OCI-LY1 (cell line): ENCODE measurements around the gene FCHSD1.

Experiments used
- H2AFZ ChIP-seq: fragments of 200-600 bp; sonication (generic), shearing (Covaris generic); 2 replicates; pipeline ENCODE4 v1.6.0; 2014; ENCODE audit warnings: antibody characterized with exemption, mild to moderate bottlenecking, low read length
- H3F3A ChIP-seq: fragments of 200-600 bp; sonication (generic), shearing (Covaris generic); 2 replicates; pipeline ENCODE4 v1.6.0; 2014; ENCODE audit warnings: mild to moderate bottlenecking, antibody characterized with exemption, low read length, moderate library complexity; ENCODE audit not compliant: insufficient read depth
- H3K27ac ChIP-seq: fragments of 200-600 bp; sonication (generic); 2 replicates; pipeline ENCODE4 v1.5.1; 2014; ENCODE audit warnings: low read length, mixed run types, mild to moderate bottlenecking, low read depth; ENCODE audit not compliant: poor library complexity, severe bottlenecking
- H3K27me3 ChIP-seq: fragments of 200-600 bp; sonication (generic); 2 replicates; pipeline ENCODE4 v1.6.0; 2014; ENCODE audit warnings: antibody characterized with exemption, mild to moderate bottlenecking, low read length, moderate library complexity; ENCODE audit not compliant: insufficient read depth
- H3K36me3 ChIP-seq: fragments of 200-600 bp; sonication (generic); 2 replicates; pipeline ENCODE4 v1.6.1; 2014; ENCODE audit warnings: mild to moderate bottlenecking, antibody characterized with exemption, low read length, moderate library complexity, mixed read lengths; ENCODE audit not compliant: insufficient read depth
- H3K4me1 ChIP-seq: fragments of 200-600 bp; sonication (generic); 2 replicates; pipeline ENCODE4 v1.5.1; 2014; ENCODE audit warnings: mild to moderate bottlenecking, low read length, moderate library complexity; ENCODE audit not compliant: insufficient read depth, severe bottlenecking
- H3K4me2 ChIP-seq: fragments of 200-600 bp; sonication (generic), shearing (Covaris generic); 2 replicates; pipeline ENCODE4 v1.6.1; 2014; ENCODE audit warnings: low read length
- H3K4me3 ChIP-seq: fragments of 200-600 bp; sonication (generic); 2 replicates; pipeline ENCODE4 v1.5.1; 2014; ENCODE audit warnings: low read length, low read depth, mild to moderate bottlenecking, mixed read lengths; ENCODE audit not compliant: poor library complexity, severe bottlenecking
- H3K79me2 ChIP-seq: fragments of 200-600 bp; shearing (Covaris generic); 2 replicates; pipeline ENCODE4 v1.6.1; 2016; ENCODE audit warnings: mixed run types, low read length, mixed read lengths; ENCODE audit not compliant: insufficient read depth
- H3K9ac ChIP-seq: fragments of 200-600 bp; sonication (generic), shearing (Covaris generic); 2 replicates; pipeline ENCODE4 v1.6.1; 2014; ENCODE audit warnings: mild to moderate bottlenecking, low read length, mixed read lengths
- H3K9me2 ChIP-seq: fragments of 200-600 bp; sonication (generic), shearing (Covaris generic); 2 replicates; pipeline ENCODE4 v1.6.1; 2014; ENCODE audit warnings: low read depth, mild to moderate bottlenecking, low read length, mixed read lengths
- H3K9me3 ChIP-seq: fragments of 200-600 bp; shearing (Covaris generic); 2 replicates; pipeline ENCODE4 v1.6.1; 2014; ENCODE audit warnings: low read length, mixed read lengths
- H4K20me1 ChIP-seq: fragments of 200-600 bp; sonication (generic), shearing (Covaris generic); 2 replicates; pipeline ENCODE4 v1.6.0; 2016; ENCODE audit warnings: mild to moderate bottlenecking, low read length; ENCODE audit not compliant: insufficient read depth
- EZH2 ChIP-seq: fragments of 200-600 bp; sonication (generic), shearing (Covaris generic); IDR thresholded peaks from 2 replicates; pipeline ENCODE4 v1.8.0; 2017; ENCODE audit warnings: borderline replicate concordance, mixed run types, mild to moderate bottlenecking, antibody characterized with exemption, low read length, moderate library complexity, mixed read lengths
- TF ChIP-seq, protein P1 (sequence below): fragments of 200-600 bp; sonication (generic), shearing (Covaris generic); IDR thresholded peaks from 2 replicates; pipeline ENCODE4 v1.5.1; 2017; ENCODE audit warnings: mild to moderate bottlenecking, antibody characterized with exemption, low read length, moderate library complexity, mixed read lengths

Gene FCHSD1

DNA sequence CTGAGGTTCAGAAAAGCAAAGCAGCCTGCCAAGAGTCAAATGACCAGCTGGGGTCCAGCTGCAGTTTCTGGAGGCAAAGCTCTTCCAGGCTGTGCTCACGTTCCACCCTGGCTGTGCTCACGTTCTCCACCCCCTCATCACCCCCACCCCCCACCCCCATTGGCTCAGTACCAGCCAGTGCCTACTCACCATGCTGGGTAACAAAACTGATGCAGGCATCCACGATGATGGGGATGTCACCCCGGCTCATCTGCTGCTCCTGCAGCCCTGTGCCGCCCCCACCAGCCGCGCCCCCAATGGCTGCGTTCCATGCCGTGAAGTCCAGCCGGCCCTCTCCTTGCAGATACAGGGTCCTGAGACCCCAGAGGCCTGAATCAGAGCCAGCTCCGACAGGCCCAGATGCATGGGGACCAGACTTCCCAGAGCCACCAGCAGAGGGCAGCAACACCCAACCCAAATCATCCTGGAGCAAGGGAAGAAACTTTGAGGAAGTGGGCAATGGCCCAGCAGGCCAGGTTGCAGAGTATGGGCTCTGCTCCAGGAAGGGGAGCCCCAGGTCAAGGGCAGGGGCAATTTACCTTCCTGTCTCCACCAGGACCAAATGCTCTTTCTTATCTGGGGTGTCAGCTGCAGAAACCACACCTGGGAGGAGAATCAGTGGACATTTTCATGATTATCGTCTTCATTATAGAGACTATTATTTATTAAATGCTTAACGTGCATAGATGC is 13.7 kb upstream of the FCHSD1 start:
- Histone ChIP-seq H3K36me3 (no peaks in the 10 kb centered on the region), H3K9me3 (no peaks in the 10 kb centered on the region), H4K20me1 (no peaks in the 10 kb centered on the region), H3K4me2 (no peak overlapping the region), H3F3A (no peaks in the 10 kb centered on the region), H2AFZ (no peak overlapping the region), H3K27ac (no peak overlapping the region), H3K9me2 (no peaks in the 10 kb centered on the region), H3K27me3 (no peaks in the 10 kb centered on the region), H3K79me2 (no peaks in the 10 kb centered on the region), H3K9ac (no peak overlapping the region), H3K4me1 (no peaks in the 10 kb centered on the region), H3K4me3 (no peak overlapping the region)
- TF ChIP-seq, protein P1, sequence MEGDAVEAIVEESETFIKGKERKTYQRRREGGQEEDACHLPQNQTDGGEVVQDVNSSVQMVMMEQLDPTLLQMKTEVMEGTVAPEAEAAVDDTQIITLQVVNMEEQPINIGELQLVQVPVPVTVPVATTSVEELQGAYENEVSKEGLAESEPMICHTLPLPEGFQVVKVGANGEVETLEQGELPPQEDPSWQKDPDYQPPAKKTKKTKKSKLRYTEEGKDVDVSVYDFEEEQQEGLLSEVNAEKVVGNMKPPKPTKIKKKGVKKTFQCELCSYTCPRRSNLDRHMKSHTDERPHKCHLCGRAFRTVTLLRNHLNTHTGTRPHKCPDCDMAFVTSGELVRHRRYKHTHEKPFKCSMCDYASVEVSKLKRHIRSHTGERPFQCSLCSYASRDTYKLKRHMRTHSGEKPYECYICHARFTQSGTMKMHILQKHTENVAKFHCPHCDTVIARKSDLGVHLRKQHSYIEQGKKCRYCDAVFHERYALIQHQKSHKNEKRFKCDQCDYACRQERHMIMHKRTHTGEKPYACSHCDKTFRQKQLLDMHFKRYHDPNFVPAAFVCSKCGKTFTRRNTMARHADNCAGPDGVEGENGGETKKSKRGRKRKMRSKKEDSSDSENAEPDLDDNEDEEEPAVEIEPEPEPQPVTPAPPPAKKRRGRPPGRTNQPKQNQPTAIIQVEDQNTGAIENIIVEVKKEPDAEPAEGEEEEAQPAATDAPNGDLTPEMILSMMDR: peak; percentile 93
- no peak for TF ChIP-seq EZH2

DNA sequence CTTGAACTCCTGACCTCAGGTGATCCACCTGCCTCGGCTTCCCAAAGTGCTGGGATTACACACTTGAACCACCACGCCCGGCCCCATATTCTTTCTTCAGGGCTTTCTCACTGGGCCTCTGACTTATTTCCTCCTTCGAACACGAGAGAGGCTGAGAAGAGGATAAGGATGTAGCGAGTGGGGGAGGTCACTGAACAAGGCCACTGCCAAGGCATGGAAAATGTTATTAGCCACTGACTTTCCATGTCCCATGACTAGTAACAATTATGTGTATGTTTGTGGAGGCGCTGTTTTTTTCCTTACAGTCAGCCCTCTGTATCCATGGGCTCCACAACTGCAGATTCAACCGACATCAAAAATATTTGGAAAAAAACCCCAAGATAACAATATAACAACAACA is 12.3 kb upstream of the FCHSD1 start:
- H3K27me3 ChIP-seq: 0 out of 2 replicates have a peak, but pooled peaks cover 4% of the 10 kb centered on the region
- H2AFZ ChIP-seq: no peak overlapping the region
- H3K27ac ChIP-seq: no peak overlapping the region
- H3K9me2 ChIP-seq: no peaks in the 10 kb centered on the region
- no peaks in the 10 kb centered on the region for H3K4me1 ChIP-seq
- H3K79me2 ChIP-seq: no peaks in the 10 kb centered on the region
- H3K9me3 ChIP-seq: no peaks in the 10 kb centered on the region
- H3K9ac ChIP-seq: no peak overlapping the region
- H3K4me2 ChIP-seq: no peak overlapping the region
- TF ChIP-seq, protein P1: no peak
- TF ChIP-seq EZH2: no peak
- no peak overlapping the region for H3K4me3 ChIP-seq
- no peaks in the 10 kb centered on the region for H4K20me1 ChIP-seq
- no peaks in the 10 kb centered on the region for H3K36me3 ChIP-seq
- H3F3A ChIP-seq: no peaks in the 10 kb centered on the region

DNA sequence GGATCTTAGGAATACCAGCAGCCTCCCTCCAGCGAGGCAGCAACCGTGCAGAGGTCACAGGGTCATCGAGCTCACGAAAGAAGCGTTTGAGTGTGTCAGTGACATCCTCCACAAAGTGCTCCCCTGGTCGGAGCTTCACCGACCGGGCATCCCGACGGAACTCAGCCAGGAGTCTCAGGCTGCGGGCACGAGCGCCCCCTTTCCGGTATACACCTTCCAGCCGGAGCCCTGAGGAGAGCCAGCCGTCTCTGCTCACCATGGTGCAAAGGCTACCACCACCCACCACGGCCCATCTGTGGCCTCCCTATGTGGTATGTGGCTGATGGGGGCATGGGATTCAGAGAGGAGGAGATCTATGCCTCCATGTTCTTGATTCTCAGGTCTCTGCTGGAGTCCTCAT is 10.8 kb upstream of the FCHSD1 start:
- Histone ChIP-seq H3K9me3 (no peaks in the 10 kb centered on the region), H3F3A (no peaks in the 10 kb centered on the region), H3K9me2 (no peaks in the 10 kb centered on the region), H3K27ac (no peak overlapping the region), H3K79me2 (no peaks in the 10 kb centered on the region), H3K4me3 (no peak overlapping the region), H3K36me3 (no peaks in the 10 kb centered on the region), H3K9ac (no peak overlapping the region), H4K20me1 (no peaks in the 10 kb centered on the region), H3K27me3 (0 out of 2 replicates have a peak, but pooled peaks cover 4% of the 10 kb centered on the region), H3K4me2 (no peak overlapping the region), H2AFZ (no peak overlapping the region), H3K4me1 (no peaks in the 10 kb centered on the region)
- no peak for TF ChIP-seq EZH2
- TF ChIP-seq, protein P1: no peak
